Left ventricle myocardium superior (tissue), 1 donor: ENCODE measurements around the gene PSME2. TPM values are rescaled to one million over a fixed set of nuclear protein-coding genes. Genes with fewer than 3 reads are reported as not detected.
A peak's percentile ranks its signal among the peaks of the same experiment; 100 is the strongest.

ENCODE experiments used
- ATAC-seq: fragments of 200-7000 bp; cut with Tn5 transposase; one replicate; pipeline ENCODE4 v1.9.1; 2020; ENCODE audit warnings: mild to moderate bottlenecking, moderate library complexity
- DNase-seq: peaks from one replicate; pipeline ENCODE4 v3.0.0-alpha.2; 2020
- intact Hi-C: fragments of 100-400 bp; cut with micrococcal nuclease; formaldehyde crosslinking; loops from one replicate; pipeline ENCODE4 v1.11.0; 2022
- total RNA-seq: library from RNA; stranded (reverse); fragmentation: NEBNext Ultra II Directional; extraction: Animal tissue kit (Norgen Biotek cat#: 25700); gene quantifications from one replicate; pipeline ENCODE4 v1.2.1, GENCODE V29; 2021
- donor health status: DM: no; HTN: yes; CAD: no; lungs with severe emphysema.

The PSME2 gene
- total RNA-seq, 1 donor from 2014 or later: 92.6 TPM

DNA sequence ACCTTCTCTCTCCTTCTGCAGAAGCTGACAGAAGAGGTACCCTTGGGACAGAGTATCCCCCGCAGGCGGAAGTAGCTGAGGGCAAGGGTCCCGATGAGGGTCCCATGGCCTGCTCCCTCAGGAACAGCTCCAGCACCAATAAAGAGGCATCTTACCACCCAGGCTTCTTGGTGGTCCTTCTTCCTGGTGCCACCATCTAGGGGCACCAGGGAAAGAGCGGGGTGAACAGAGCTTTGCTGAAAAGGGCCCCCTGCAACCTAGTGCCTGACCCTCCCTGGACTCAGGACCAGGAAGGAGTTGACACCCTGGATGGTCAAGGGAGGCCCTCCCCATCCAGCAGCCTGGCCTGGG is 14.1 kb upstream of the PSME2 start:
- no peak for DNase-seq
- intact Hi-C loops: no loop called here
- no peak for ATAC-seq

DNA sequence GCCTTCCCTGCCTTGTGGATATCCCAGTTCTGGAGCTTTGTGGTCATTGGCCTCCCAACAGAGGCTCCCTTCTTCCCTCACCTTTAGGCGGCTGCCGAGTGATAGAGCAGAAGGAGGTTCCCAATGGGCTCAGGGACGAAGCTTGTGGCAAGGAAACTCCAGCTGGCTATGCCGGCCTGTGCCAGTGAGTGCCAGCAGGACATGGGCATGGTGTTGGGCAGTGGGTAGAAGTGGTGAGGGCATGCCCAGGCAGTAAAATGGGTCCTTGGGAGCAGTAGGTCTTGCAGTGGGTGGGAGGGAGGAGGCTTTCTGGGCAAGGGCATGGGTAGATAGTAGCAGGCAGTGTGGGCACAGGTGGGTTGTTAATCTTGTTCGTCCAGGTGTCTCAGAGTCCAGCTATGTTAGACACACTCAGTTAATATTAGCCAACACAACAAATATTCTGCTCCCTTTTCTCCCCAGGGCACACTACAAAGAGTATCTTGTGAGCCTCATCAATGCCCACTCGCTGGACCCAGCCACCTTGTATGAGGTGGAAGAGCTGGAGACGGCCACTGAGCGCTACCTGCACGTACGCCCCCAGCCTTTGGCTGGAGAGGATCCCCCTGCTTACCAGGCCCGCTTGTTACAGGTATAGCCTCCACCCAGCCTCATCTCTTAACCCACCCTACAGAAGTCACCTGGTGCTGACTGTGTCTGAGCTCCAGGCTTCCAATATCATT is 13.5 kb upstream of the PSME2 start:
- DNase-seq (no peak), ATAC-seq (no peak)
- intact Hi-C loops: no loop called here

DNA sequence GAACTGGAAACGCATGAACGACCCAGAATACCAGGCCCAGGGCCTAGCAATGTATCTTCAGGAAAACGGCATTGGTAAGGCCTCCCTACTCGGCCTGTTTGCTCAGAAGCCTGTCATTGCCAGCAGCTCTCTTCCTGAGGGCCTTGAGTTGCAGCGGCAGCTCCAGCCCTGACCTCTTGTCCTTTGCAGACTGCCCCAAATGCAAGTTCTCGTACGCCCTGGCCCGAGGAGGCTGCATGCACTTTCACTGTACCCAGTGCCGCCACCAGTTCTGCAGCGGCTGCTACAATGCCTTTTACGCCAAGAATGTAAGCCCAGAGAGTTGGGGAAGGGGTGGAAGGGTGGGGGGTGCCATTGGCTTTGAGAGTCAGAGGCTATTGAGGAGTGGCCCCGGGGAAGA is 10.9 kb upstream of the PSME2 start:
- intact Hi-C loops: no loop called here
- DNase-seq: no peak
- ATAC-seq: no peak

DNA sequence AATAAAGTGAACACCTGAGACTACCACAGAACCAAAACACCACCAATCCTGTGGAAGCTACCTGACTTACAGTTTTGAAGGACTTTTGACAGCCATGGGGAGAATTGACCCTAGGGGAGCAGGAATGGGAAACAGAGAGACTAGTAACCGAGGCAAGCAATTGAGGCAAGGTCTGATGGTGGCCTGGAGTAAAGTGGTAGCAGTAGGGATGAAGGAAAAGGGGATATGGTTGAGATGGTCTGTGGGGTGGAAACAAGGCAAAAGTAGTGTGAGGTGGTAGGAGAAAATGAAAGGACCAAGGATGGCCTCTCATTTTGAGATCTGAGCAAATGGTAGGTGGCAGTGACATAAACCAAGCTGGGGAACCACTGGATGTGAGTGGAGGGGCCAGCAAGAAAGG is 10.4 kb upstream of the PSME2 start:
- ATAC-seq: no peak
- no peak for DNase-seq
- intact Hi-C loops: no loop called here

DNA sequence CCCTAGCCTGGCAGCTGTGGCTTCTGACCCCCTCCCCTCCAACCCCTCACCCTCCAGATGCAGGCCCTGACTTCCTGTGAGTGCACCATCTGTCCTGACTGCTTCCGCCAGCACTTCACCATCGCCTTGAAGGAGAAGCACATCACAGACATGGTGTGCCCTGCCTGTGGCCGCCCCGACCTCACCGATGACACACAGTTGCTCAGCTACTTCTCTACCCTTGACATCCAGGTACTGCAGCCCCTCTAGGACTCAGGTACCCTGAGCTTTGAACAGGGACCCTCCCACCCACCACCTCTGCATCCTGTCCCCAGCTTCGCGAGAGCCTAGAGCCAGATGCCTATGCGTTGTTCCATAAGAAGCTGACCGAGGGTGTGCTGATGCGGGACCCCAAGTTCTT is 8.7 kb upstream of the PSME2 start:
- intact Hi-C loops: no loop called here
- DNase-seq (no peak), ATAC-seq (no peak)

DNA sequence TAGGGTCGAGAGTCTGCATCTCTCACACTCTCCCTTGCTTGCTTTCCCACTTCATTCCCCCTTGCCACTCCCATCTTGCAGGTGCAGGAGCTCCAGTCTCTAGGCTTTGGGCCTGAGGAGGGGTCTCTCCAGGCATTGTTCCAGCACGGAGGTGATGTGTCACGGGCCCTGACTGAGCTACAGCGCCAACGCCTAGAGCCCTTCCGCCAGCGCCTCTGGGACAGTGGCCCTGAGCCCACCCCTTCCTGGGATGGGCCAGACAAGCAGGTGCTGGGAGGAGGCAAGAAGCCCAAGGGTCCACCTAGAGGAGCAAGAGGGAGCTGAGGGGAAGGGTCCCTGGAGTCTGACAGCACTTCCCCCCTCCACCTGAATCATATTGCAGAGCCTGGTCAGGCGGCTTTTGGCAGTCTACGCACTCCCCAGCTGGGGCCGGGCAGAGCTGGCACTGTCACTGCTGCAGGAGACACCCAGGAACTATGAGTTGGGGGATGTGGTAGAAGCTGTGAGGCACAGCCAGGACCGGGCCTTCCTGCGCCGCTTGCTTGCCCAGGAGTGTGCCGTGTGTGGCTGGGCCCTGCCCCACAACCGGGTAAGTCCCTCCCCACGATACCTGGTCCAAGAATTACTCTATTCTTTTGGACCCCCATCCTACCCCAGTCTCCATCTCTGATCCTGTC is 5.1 kb upstream of the PSME2 start:
- intact Hi-C loops: no loop called here
- no peak for ATAC-seq
- DNase-seq: no peak

DNA sequence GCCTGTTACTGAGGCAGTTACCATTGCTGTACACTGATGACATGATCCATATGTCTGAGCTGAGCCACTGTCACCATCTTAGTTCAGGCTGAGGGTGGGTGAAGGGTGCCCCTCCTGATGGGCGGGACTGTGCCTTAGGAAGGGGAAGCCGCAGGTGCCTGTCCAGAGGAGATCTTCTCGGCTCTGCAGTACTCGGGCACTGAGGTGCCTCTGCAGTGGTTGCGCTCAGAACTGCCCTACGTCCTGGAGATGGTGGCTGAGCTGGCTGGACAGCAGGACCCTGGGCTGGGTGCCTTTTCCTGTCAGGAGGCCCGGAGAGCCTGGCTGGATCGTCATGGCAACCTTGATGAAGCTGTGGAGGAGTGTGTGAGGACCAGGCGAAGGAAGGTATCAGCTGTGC is 4.6 kb upstream of the PSME2 start:
- ATAC-seq: no peak
- DNase-seq: no peak
- intact Hi-C loops: no loop called here

DNA sequence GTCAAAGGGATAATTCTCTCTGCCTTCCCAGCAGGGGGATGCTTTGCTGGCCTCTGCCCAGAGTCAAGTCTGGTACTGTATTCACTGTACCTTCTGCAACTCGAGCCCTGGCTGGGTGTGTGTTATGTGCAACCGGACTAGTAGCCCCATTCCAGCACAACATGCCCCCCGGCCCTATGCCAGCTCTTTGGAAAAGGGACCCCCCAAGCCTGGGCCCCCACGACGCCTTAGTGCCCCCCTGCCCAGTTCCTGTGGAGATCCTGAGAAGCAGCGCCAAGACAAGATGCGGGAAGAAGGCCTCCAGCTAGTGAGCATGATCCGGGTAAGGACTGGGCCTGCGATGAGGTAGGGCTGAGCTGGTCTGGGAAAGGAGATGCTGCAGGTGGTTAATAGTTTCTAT is 4.2 kb upstream of the PSME2 start:
- ATAC-seq: no peak
- no peak for DNase-seq
- intact Hi-C loops: no loop called here

DNA sequence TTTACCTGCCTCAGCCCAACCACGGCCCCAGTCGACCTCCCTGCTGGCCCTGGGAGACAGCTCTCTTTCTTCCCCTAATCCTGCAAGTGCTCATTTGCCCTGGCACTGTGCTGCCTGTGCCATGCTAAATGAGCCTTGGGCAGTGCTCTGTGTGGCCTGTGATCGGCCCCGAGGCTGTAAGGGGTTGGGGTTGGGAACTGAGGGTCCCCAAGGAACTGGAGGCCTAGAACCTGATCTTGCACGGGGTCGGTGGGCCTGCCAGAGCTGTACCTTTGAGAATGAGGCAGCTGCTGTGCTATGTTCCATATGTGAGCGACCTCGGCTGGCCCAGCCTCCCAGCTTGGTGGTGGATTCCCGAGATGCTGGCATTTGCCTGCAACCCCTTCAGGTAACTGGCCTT is 3.7 kb upstream of the PSME2 start:
- ATAC-seq: no peak
- DNase-seq: no peak
- intact Hi-C loops: no loop called here

DNA sequence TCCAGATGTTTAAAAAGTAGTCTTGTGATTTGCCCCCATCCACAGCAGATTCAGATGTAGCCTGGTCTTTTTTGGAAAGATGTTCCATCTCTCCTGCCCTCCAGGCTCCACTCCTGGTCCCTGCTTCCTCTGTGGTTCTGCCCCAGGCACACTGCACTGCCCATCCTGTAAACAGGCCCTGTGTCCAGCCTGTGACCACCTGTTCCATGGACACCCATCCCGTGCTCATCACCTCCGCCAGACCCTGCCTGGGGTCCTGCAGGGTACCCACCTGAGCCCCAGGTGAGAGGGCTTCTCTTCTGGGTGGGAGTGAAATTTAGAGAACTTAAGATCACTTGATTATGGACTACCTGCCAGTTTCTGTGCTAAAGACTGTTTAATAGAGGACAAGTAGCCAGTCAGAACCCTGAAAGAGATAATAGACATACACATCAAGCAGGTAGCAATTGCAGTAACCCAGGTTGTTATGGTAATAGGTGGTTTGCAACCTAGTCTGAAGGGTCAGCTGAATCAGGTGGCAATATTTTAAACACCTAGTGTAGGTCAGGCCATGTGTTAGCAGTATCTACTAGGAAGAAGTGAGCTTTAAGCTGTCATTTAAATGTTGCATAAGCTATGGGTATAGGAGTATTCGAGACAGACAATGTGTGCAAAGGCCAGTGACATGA is 3.0 kb upstream of the PSME2 start:
- DNase-seq: no peak
- ATAC-seq: no peak
- intact Hi-C loops: no loop called here

DNA sequence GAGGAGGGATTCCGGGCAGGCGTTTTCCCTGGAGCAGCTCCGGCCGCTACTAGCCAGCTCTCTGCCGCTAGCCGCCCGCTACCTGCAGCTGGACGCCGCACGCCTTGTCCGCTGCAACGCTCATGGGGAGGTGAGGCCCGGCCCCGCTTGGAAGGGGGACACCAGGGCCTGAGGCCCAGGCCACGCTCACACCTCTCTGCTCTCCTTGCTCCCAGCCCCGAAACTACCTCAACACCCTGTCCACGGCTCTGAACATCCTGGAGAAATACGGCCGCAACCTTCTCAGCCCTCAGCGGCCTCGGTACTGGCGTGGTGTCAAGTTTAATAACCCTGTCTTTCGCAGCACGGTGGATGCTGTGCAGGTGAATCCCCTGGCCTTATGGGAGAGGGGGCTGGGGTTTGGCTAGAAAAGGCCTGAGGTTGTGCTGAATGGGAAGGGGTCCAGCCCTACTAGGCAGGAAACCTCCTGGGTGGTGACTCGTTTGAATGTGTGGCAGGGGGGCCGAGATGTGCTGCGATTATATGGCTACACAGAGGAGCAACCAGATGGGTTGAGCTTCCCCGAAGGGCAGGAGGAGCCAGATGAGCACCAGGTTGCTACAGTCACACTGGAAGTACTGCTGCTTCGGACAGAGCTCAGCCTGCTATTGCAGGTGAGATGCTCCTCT is 1.5 kb upstream of the PSME2 start:
- ATAC-seq (no peak), DNase-seq (no peak)
- intact Hi-C loops: no loop called here

DNA sequence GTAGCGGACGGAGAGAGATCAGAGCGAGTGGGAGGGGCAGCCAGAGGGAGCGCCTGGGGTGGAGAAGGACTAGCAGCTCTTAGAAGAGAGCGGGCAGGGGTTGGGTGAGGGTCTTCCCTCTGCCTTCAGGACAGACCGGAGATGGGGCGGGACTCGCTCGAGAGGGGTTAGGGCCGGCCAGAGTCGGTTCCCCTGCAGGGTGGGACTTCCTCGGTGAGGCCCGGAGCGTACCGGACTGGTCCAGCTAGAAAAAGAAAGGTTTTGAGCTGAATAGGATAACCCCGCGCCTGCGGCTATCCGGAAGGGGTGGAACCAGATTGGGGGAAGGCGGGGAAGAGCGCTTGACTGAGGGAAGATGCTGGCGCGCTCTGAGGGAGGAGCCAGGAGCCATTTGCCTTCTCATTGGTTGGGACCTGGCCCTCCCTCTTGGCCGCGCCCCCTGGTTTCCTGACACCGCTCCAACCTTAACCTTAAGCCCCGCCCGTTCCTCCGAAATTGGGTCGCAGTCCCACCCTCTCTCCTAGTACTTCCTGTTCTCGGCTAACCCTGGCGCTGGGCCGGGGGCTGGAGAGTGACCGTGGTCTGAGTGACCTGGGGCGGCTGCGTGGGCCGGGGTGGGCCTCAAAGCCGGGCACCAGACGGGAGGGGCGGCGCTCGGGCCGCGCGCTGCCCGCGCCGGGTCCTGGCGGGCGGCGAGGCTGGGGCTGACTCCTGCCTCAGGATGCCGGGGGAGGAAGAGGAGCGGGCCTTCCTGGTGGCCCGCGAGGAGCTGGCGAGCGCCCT is 759 bp upstream of the PSME2 start, which contains the start of gene RNF31:
TSS of gene RNF31 (plus strand) at position 521 of the 783 bp plus-strand sequence. CDS start at position 722, 201 bp downstream.
- intact Hi-C loops: no loop called here
- peak; percentile 98 for DNase-seq
- peak; percentile 94 for ATAC-seq

DNA sequence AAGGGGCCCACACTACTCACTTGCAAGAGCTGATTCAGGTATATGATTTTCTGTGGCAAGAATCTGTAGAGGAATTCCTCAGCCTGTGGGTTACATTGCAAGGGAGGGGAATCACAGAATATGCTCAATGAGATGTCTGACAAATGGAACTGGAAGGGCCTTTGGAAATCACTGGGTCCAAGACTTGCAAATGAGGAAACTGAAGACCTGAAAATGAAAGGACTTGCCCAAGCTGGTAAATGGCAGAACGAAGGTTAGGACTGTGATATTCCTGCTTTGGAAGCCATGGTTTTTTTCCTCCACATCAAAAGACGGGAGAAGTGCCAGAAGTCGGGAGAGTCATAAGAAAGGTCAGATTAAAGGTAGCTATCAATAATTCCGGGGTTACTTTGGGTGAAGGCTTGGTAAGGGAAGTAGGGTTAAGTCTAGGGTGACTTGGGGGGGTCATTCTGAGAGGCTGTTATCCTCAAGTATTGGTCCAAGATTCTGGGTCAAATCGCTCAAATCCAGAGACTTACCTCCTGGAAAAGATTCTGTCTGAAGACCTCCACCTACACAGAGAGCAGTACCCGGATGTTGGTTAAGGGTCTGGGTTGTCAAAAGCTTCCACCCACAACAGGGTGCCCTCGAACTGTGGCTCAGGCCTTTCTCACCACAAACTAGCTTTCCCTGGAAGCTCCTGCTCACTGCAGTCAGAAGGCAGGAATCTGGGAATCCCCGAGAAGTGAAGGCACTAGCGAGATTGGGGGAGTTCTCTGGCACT is 539 bp downstream of the PSME2 start:
- intact Hi-C loops: no loop called here
- DNase-seq (no peak), ATAC-seq (no peak)

DNA sequence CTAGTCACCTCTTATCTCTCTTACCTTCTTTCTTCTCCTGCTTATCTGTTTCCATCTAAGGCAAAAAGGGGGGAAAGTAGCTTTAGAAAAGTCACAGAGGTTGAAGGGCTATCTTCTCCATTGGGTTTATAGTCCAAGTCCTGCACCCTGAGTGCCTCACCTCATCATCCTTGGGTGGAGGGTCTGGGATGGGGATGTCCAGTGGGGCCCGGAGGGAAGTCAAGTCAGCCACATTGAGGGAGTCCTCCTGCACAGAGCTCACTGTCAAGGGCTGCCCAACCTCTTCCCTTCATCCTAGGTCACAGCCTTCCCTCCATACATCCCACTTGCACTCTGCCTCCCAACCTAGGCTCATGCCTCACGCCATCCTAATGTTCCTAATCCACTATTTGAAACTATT is 1.2 kb downstream of the PSME2 start:
- ATAC-seq: no peak
- intact Hi-C loops: no loop called here
- DNase-seq: no peak

DNA sequence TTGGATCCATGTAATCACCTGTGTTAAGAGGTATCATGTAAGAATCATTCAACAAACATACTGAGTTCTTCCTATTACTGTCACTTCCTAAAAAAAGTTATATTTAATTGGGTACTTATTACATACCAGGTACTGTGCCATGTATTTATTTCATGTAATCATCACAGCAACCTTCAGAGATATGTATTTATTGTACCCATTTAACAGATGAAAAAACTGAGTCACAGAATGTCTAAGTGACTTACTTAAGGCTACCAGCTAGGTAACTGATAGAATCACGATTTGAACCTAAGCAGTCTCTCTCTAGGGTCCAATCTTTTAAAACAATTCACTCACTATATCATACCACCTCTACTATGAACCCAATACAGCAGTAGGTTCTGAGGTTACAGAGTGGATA is 2.0 kb downstream of the PSME2 start:
- intact Hi-C loops: no loop called here
- DNase-seq (no peak), ATAC-seq (no peak)

DNA sequence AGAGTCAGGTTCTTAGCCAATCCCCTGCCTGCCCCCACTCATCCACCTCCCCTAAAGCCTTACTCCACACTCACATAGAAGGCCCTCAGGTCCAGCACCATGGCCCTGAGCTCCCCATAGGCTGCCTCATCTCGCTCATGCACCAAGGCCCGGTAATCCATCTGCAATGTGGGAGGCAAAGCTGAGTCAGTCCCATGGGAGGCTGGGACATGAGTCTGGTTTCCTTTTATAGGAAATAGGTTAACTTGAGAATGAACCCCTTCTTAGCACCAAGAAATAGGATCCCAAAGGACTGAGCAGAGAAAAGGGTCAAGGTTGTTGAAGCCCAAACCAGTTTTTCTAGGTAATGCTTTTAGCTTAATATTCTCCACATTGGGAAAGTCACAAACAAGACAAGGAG is 2.9 kb downstream of the PSME2 start:
- ATAC-seq: no peak
- intact Hi-C loops: no loop called here
- no peak for DNase-seq

DNA sequence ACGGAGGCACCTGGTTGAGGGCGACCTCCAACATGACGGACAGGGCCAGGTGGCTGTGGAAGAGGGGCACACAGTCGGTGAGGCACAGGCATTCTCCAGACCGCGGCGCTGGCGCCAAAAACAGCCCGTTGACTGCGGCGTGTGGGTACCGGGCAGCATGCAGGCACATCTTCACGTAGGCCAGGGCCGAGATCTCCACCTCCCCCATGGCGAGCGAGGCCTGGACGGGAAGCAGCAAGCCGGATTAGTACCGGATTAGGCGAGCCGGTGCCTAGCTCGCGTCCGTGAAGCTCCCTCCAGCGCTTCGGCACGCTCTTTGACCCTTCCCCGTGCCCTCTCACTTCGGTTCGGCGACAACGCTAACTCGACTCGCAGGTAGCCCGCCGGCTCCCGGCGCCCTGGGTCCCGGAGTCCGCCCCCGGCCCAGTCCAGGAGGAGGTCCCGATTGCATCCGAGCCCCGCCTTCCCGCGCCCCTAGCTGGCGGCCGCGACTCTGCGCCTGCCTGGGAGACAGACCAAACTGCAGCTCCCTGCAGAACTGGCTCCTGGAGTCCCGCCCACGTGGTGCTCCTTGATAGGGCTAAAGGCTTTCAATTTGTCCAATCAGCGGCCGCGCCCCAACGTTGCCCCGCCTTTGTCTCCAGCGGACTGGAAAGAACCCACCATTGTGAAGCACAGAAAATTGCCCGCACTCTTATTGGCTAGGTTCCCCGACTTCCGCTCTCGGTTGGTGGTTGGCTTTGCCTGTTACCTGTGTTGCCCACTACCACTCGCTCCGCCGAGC is 5.1 kb downstream of the PSME2 start, which contains the start of gene EMC9:
TSS of gene EMC9 (minus strand) at position 495 of the 784 bp plus-strand sequence. CDS start at position 208, 287 bp downstream.
- peak; percentile 93 for ATAC-seq
- intact Hi-C loops: no loop called here
- DNase-seq: peak; percentile 100
